Activated CD4-positive, alpha-beta memory T cell treated with anti-CD3 and anti-CD28 coated beads for 36 hours (primary cell): ENCODE measurements around the gene INIP. TPM values are rescaled to one million over a fixed set of nuclear protein-coding genes. Genes with fewer than 3 reads are reported as not detected.

Experiments
- CTCF ChIA-PET: fragments of 350-600 bp; sonication (Branson Sonifier 250); formaldehyde crosslinking; loops from one replicate; lab custom pipeline; 2021; ENCODE audit warnings: antibody characterized with exemption, inconsistent platforms; lab: Charles Lee
- POLR2A ChIA-PET: fragments of 350-600 bp; sonication (Branson Sonifier 250); formaldehyde crosslinking; loops from one replicate; lab custom pipeline; 2021; ENCODE audit warnings: antibody characterized with exemption; lab: Charles Lee
- DNase-seq: peaks from one replicate; pipeline ENCODE4 v3.0.0-alpha.2; 2020
- H3K27ac Mint-ChIP-seq: one replicate; pipeline ENCODE4 v1.8.0; 2021; ENCODE audit warnings: mixed read lengths
- H3K27me3 Mint-ChIP-seq: one replicate; pipeline ENCODE4 v1.8.0; 2021; ENCODE audit warnings: mixed read lengths
- H3K36me3 Mint-ChIP-seq: one replicate; pipeline ENCODE4 v1.8.0; 2021; ENCODE audit warnings: mixed read lengths
- H3K4me1 Mint-ChIP-seq: one replicate; pipeline ENCODE4 v1.8.0; 2021; ENCODE audit warnings: low read depth, mixed read lengths
- H3K4me3 Mint-ChIP-seq: one replicate; pipeline ENCODE4 v1.8.0; 2021; ENCODE audit warnings: mild to moderate bottlenecking, mixed read lengths
- H3K9me3 Mint-ChIP-seq: one replicate; pipeline ENCODE4 v1.8.0; 2021; ENCODE audit warnings: mixed read lengths
- intact Hi-C: fragments of 100-400 bp; cut with micrococcal nuclease; formaldehyde crosslinking; loops from one replicate; pipeline ENCODE4 v1.15.1; 2023
- total RNA-seq, 2 experiments: library from RNA; stranded (reverse); gene quantifications; one replicate each; pipeline ENCODE4 v1.2.3, GENCODE V29; 2021

INIP gene
- total RNA-seq, 2 experiments from 2014 or later: 35.1 to 37.8 TPM

GRCh38 chr9:112663681-112664080 is 54.2 kb downstream of the INIP start:
- no peaks in the 10 kb centered on the region for H3K27me3 Mint-ChIP-seq
- no peaks in the 10 kb centered on the region for H3K4me1 Mint-ChIP-seq
- H3K4me3 Mint-ChIP-seq: no peak overlapping the region
- no peak overlapping the region for H3K27ac Mint-ChIP-seq
- ChIA-PET CTCF (interaction anchor here (1.0 kb wide), 1 partner anchor 219 kb away, joined by 3 read pairs; no protein-coding TSS in a partner anchor), POLR2A (no interaction called here)
- H3K9me3 Mint-ChIP-seq: no peaks in the 10 kb centered on the region
- DNase-seq: no peak
- no peaks in the 10 kb centered on the region for H3K36me3 Mint-ChIP-seq
- intact Hi-C loops: no loop called here

DNA sequence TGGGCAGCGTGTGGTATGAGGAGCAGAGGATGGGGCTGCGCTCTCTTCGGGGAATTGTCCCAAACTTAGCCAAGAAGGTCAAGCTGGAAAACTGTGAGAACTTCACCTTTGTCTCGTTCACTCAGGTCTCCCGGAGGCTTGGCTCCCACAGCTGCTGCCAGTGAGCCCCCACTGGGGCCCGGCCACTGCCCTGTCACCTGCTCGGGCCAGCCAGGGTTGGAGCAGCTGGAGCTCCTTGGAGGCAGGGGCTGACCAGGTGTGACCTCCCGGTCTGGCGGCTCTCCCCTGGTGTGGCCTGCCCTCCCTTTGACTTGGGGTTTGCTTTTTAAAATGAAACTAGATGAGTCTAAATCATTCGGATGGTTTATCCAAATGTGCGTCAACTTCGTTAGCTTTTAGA is 58.0 kb downstream of the INIP start:
- H3K4me1 Mint-ChIP-seq: no peaks in the 10 kb centered on the region
- ChIA-PET POLR2A (interaction anchor here (0.7 kb wide), 1 partner anchor 237 kb away, joined by 4 read pairs; no protein-coding TSS in a partner anchor), CTCF (interaction anchor here (0.6 kb wide), 1 partner anchor 168 kb away, joined by 3 read pairs; no protein-coding TSS in a partner anchor)
- H3K4me3 Mint-ChIP-seq: no peak overlapping the region
- intact Hi-C loops: no loop called here
- no peak for DNase-seq
- H3K9me3 Mint-ChIP-seq: no peaks in the 10 kb centered on the region
- no peak overlapping the region for H3K27ac Mint-ChIP-seq
- no peaks in the 10 kb centered on the region for H3K36me3 Mint-ChIP-seq
- H3K27me3 Mint-ChIP-seq: no peaks in the 10 kb centered on the region

GRCh38 chr9:112655668-112656067 is 62.2 kb downstream of the INIP start:
- Mint-ChIP-seq H3K27ac (no peak overlapping the region), H3K4me1 (no peaks in the 10 kb centered on the region), H3K27me3 (no peaks in the 10 kb centered on the region), H3K9me3 (no peaks in the 10 kb centered on the region), H3K4me3 (no peak overlapping the region), H3K36me3 (no peaks in the 10 kb centered on the region)
- CTCF ChIA-PET: no interaction called here
- intact Hi-C loops: no loop called here
- POLR2A ChIA-PET: no interaction called here
- no peak for DNase-seq

DNA sequence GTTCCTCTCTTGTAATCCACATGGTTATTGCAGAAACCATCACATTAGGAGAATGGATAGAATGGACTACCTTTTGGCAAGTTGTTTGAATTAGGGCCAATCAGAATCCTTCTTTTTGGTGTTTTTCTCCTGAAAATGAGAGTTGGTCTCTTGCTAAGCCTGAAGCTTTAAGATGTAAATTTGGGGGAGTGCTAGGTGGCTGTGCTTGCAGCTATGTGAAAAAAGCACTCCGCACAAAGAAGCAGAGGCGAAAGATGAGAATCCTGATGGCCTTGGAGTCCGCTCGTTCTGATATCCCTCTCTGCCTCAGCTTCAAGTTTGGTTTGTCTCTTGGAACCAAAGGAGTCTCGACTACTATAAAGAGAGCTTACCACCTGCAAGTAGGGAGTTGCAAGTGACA is 63.6 kb downstream of the INIP start:
- Mint-ChIP-seq H3K9me3 (peaks cover 4% of the 10 kb centered on the region), H3K36me3 (no peaks in the 10 kb centered on the region), H3K27ac (no peak overlapping the region), H3K4me1 (no peaks in the 10 kb centered on the region), H3K4me3 (no peak overlapping the region), H3K27me3 (no peaks in the 10 kb centered on the region)
- ChIA-PET CTCF (interaction anchor here (0.7 kb wide), 1 partner anchor 166 kb away, joined by 3 read pairs; no protein-coding TSS in a partner anchor), POLR2A (no interaction called here)
- DNase-seq: no peak
- intact Hi-C loops: no loop called here

DNA sequence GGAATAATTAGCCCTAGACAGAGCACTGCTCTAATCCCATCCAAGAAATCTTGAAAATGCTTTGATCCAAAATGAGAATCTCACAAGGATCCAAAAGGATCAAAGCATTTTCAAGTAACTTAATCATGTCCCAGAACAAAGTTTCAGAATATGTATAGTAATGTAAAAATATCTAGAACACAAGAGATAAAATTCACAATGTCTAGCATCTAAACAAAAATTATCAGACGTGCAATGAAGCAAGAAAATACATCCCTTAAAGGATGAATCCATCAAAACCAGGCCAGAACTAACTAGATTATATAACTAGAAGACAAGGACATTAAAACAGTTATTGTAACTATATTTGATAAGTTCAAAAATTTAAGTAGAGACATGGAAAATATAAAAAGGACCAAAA is 69.3 kb downstream of the INIP start:
- Mint-ChIP-seq H3K36me3 (peaks cover 25% of the 10 kb centered on the region), H3K4me3 (no peak overlapping the region), H3K4me1 (no peaks in the 10 kb centered on the region), H3K27me3 (no peaks in the 10 kb centered on the region), H3K9me3 (peaks cover 29% of the 10 kb centered on the region), H3K27ac (no peak overlapping the region)
- ChIA-PET CTCF (interaction anchor here (0.6 kb wide), 1 partner anchor 563 kb away, joined by 4 read pairs; no protein-coding TSS in a partner anchor), POLR2A (no interaction called here)
- intact Hi-C loops: no loop called here
- no peak for DNase-seq

DNA sequence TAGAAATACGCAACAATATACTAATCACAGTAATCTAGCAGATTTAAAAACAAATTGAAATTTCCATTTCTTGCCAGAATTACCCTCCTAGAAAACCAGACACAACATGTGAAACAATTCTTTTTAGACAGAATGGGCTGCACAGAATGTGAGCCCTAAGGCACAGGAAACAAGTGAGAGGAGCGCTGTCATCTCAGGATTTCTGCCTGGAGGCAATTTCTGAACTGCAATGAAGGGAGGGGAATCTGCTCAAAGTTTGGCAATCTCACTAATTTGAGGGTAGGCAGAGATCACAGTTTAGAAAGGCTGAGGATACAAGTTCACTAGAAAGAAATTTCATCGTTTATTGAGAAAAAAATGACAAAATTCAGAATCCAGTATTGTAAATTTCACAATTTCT is 70.3 kb downstream of the INIP start:
- H3K27ac Mint-ChIP-seq: no peak overlapping the region
- DNase-seq: no peak
- peaks cover 25% of the 10 kb centered on the region for H3K36me3 Mint-ChIP-seq
- no peaks in the 10 kb centered on the region for H3K4me1 Mint-ChIP-seq
- no peak overlapping the region for H3K4me3 Mint-ChIP-seq
- ChIA-PET POLR2A (no interaction called here), CTCF (no interaction called here)
- H3K9me3 Mint-ChIP-seq: peaks cover 29% of the 10 kb centered on the region
- H3K27me3 Mint-ChIP-seq: no peaks in the 10 kb centered on the region
- intact Hi-C loops: no loop called here

GRCh38 chr9:112642126-112642525 is 75.8 kb downstream of the INIP start:
- H3K36me3 Mint-ChIP-seq: peaks cover 27% of the 10 kb centered on the region

DNA sequence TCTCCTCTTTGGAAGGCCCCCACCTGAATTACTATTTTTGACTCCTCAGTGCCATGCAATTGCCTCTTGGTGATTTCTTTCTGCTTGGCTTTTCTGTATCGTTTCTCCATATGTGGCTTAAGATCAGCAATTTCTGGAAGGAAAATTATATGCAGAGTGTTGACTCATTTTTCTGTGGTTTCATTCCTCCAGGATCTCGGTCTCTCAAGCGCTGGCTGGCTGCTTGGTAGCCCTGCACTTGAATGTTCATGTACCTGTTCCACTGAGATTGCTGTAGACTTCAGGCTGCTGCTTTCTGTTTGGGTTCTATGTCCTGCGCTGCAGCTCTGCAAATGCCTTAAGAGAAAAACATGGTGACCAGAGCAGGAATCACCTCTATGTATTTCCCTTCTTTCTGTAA is 77.6 kb downstream of the INIP start:
- no peak for DNase-seq
- no peak overlapping the region for H3K4me3 Mint-ChIP-seq
- H3K4me1 Mint-ChIP-seq: no peaks in the 10 kb centered on the region
- H3K36me3 Mint-ChIP-seq: peaks cover 15% of the 10 kb centered on the region
- POLR2A ChIA-PET: no interaction called here
- no peak overlapping the region for H3K27ac Mint-ChIP-seq
- H3K27me3 Mint-ChIP-seq: peaks cover 2% of the 10 kb centered on the region
- H3K9me3 Mint-ChIP-seq: peaks cover 15% of the 10 kb centered on the region
- CTCF ChIA-PET: no interaction called here
- intact Hi-C loops: no loop called here

More at GRCh38 chr9:112642126-112642525, 75.8 kb downstream of the INIP start:
- intact Hi-C loops: no loop called here
- no peaks in the 10 kb centered on the region for H3K4me1 Mint-ChIP-seq
- H3K27ac Mint-ChIP-seq: no peak overlapping the region
- DNase-seq: no peak
- H3K27me3 Mint-ChIP-seq: peaks cover 2% of the 10 kb centered on the region
- peaks cover 22% of the 10 kb centered on the region for H3K9me3 Mint-ChIP-seq
- no peak overlapping the region for H3K4me3 Mint-ChIP-seq
- ChIA-PET POLR2A (no interaction called here), CTCF (no interaction called here)

Other genes with a start within 250 kb of the INIP start
- gene KIAA1958, start 231.3 kb downstream of the INIP start, total RNA-seq: 1 to 10 TPM; 6.1 to 6.5 TPM
- 1 to 10 TPM; 4.4 to 4.8 TPM for gene SNX30, start 32.6 kb upstream of the INIP start, total RNA-seq
- not detected for gene SLC46A2, start 172.8 kb upstream of the INIP start, total RNA-seq